Fibroblast of villous mesenchyme (primary cell): ENCODE data around the gene ADAM10. TPM values are rescaled to one million over a fixed set of nuclear protein-coding genes. Genes with fewer than 3 reads are reported as not detected.
A peak's percentile ranks its signal among the peaks of the same experiment; 100 is the strongest.
"Not testable (repeated sequence)": the region's sequence is repeated elsewhere in the genome, so short reads cannot be mapped to it uniquely, and the experiment has no call there.

Experiments
- DNase-seq: peaks from one replicate; pipeline ENCODE4 v3.0.0-alpha.2; 2010; ENCODE audit warnings: low read depth
- H3K4me3 ChIP-seq: 2 replicates; pipeline ENCODE4 v1.5.1; 2011; ENCODE audit warnings: low read depth, mild to moderate bottlenecking, low read length
- total RNA-seq: library from RNA; depleted of rRNA; stranded (reverse); fragments of >200 nt; gene quantifications from 2 replicates; pipeline ENCODE4 v1.2.3, GENCODE V29; 2012
- TF ChIP-seq, protein P1 (sequence below): IDR thresholded peaks from 2 replicates; pipeline ENCODE4 v1.5.1; 2012; ENCODE audit warnings: low read depth, mild to moderate bottlenecking, low read length; ENCODE audit not compliant: insufficient read depth

Gene ADAM10
- total RNA-seq, 1 donor = 200 TPM

DNA sequence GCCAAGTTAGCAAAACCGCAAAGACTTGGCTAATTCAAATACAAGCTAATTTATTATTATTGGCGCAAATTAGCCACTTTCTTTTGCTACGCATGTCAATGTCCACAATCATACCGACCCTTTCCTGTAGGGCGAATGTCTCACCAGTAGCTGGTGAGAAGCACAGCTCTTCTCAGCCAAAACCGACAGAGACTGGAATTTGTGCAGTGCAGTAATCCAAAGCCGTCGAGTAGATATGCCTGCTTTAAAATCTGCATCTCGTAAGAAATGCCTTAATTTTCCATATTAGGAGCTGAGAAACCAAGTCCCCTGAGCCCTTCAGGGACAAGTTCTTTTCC is 21.0 kb upstream of the ADAM10 start:
- TF ChIP-seq, protein P1, sequence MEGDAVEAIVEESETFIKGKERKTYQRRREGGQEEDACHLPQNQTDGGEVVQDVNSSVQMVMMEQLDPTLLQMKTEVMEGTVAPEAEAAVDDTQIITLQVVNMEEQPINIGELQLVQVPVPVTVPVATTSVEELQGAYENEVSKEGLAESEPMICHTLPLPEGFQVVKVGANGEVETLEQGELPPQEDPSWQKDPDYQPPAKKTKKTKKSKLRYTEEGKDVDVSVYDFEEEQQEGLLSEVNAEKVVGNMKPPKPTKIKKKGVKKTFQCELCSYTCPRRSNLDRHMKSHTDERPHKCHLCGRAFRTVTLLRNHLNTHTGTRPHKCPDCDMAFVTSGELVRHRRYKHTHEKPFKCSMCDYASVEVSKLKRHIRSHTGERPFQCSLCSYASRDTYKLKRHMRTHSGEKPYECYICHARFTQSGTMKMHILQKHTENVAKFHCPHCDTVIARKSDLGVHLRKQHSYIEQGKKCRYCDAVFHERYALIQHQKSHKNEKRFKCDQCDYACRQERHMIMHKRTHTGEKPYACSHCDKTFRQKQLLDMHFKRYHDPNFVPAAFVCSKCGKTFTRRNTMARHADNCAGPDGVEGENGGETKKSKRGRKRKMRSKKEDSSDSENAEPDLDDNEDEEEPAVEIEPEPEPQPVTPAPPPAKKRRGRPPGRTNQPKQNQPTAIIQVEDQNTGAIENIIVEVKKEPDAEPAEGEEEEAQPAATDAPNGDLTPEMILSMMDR = no peak
- DNase-seq = peak; percentile 85
- peak overlapping the region; percentile 60 for H3K4me3 ChIP-seq

DNA sequence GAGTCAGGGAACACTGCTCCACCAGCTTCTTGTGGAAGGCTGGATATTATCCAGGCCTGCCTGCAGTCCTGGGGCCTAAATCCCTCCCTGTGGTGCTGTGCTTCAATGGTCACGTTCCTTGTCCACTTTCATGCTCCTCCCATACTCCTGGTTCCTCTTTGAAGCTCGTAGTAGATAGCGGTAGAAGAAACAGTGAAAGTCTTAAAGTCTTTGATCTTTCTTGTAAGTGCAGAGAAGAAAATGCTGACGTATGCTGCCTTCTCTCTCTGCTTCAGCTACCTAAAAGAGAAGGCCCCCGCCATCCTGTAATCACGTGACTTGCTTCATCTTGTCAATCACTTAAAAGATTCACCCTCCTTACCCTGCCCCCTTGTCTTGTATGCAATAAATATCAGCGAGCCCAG is 19.1 kb upstream of the ADAM10 start:
- not testable (repeated sequence) for H3K4me3 ChIP-seq, DNase-seq

- DNase-seq = no peak
- TF ChIP-seq, protein P1 = no peak
Observed at GRCh38 chr15:58766290-58766689, 16.8 kb upstream of the ADAM10 start.

DNA sequence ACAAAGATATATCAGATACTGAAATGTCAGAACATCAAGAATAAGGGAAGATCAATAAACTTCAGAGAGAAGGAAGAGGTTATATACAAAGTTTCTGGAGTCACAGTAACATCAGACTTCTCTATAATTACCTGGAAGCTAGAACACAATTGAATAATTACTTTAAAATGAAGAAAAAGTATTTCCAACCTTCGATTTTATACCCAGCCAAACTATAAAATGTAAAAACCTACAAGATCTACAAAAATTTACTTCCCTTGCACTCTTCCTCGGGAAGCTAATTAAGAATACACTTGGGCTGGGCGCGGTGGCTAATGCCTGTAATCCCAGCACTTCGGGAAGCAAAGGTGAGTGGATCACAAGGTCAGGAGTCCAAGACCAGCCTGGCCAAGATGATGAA is 15.0 kb upstream of the ADAM10 start:
- DNase-seq = no peak
- no peak overlapping the region for H3K4me3 ChIP-seq
- TF ChIP-seq, protein P1 = no peak

More at GRCh38 chr15:58766290-58766689, 16.8 kb upstream of the ADAM10 start:
- no peak overlapping the region for H3K4me3 ChIP-seq

- TF ChIP-seq, protein P1 = no peak
- H3K4me3 ChIP-seq = no peak overlapping the region
- DNase-seq = no peak
Observed at GRCh38 chr15:58762731-58763130, 13.2 kb upstream of the ADAM10 start.

DNA sequence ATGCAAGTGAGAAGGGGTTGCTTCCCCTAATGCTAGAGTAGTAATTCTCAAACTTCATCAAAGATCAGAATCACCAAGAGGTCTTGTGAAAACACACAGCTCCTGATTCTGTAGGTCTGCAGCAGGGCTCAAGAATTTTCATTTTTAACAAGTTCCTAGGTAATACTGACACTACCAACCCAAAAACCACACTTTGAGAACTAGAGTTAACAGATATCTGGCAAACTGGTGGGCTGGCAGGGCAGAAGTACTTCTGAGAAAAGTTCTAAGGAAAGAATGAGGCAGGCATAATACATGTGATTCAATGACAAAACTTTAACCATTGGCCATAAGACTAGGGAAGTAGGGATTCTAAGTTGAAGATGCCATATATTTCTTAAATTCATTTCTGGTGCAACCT is 12.8 kb upstream of the ADAM10 start:
- no peak for DNase-seq
- TF ChIP-seq, protein P1 = no peak

DNA sequence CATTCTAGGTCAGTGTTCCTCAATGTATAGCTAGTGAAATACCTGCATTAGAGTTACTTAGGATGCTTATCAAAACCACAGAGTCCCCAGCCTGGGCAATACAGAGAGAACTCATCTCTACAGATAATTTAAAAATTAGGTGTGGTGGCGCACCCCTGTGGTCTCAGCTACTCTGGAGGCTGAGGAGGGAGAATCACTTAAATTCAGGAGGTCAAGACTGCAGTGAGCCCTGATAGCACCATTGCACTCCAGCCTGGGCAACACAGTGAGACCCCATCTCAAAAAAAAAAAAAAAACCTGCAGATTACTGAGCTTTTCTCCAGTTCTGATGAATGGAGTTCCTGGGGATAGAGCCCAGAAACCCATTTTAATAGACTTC is 11.5 kb upstream of the ADAM10 start:
- DNase-seq = no peak
- TF ChIP-seq, protein P1 = peak; percentile 6
- no peak overlapping the region for H3K4me3 ChIP-seq

More for the DNA sequence above, 12.8 kb upstream of the ADAM10 start:
- no peak overlapping the region for H3K4me3 ChIP-seq
